HG02759 (cell line): ENCODE measurements around the gene LEPR.
"Not testable (repeated sequence)": the region's sequence is repeated elsewhere in the genome, so short reads cannot be mapped to it uniquely, and the experiment has no call there.

ENCODE experiments used
- ATAC-seq: cut with Tn5 transposase; IDR thresholded peaks from one replicate; pipeline ENCODE4 v1.9.1; 2021; ENCODE audit warnings: mild to moderate bottlenecking, moderate library complexity; ENCODE audit not compliant: unreplicated experiment

LEPR gene

DNA sequence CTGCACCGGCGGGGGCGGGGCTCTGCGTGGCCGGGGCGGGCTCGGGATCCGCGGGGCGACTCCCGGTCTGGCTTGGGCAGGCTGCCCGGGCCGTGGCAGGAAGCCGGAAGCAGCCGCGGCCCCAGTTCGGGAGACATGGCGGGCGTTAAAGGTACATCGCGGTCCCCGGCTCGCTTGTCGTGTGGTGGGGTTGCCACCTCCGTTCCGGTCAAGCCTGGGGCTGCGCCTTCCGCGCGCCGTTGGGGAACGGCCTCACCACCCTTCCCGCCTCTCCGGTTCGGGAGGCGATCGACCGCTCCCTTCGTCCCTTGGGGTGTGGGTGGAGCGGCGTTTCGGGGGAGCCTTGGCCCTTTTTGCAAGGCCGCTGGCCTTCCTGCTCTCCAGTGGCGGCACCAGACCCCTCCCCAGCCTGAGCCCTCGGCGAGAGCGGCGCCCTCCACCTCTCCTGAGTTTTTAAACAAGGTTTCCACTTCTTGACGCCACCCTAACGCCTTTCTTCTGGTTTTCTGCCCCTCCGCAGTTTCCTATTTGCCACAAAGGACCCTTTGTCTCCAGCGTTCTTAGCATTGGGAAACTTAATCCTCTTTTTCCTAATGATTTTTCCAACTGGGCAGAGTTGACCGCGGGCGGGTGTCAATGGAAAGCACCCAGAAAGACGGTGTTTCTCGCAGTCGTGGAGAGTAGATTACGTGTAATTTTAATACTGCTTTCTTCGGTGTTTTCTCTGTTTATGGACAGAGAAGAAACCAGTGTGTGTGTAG lies at the start of gene LEPR, which contains the start of gene LEPROT:
Gene LEPR, plus strand, starts transcription at position 79 of the 761 bp plus-strand sequence. CDS start 144,898 bp downstream, outside the sequence.
Gene LEPROT, plus strand, starts transcription at position 79 of the 761 bp plus-strand sequence. Its CDS starts 57 bp downstream, at position 136.
- peak; percentile 64 for ATAC-seq

- ATAC-seq: no peak
Observed at GRCh38 chr1:65371544-65371943, 48.9 kb upstream of the LEPR start.

DNA sequence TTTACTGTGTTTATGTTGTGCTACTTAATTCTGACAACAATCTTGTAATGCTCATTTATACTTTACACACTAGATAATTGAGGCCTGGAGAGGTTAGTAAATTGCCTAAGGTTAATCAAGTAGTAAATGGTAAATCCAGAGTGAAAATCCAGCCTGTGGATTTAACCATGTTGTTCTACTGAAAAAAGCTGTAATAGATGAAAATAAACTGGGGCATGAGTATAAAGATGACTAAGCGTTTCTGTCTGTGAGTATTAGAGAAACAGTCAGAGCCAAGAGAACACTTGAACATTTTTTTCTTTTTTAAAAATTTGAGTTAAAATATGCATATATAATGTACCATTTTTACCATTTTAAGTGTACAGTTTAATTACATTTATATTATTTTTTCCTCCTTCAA lies 47.9 kb upstream of the LEPR start:
- ATAC-seq: no peak

- no peak for ATAC-seq
Observed at GRCh38 chr1:65377496-65378246, 42.8 kb upstream of the LEPR start.

DNA sequence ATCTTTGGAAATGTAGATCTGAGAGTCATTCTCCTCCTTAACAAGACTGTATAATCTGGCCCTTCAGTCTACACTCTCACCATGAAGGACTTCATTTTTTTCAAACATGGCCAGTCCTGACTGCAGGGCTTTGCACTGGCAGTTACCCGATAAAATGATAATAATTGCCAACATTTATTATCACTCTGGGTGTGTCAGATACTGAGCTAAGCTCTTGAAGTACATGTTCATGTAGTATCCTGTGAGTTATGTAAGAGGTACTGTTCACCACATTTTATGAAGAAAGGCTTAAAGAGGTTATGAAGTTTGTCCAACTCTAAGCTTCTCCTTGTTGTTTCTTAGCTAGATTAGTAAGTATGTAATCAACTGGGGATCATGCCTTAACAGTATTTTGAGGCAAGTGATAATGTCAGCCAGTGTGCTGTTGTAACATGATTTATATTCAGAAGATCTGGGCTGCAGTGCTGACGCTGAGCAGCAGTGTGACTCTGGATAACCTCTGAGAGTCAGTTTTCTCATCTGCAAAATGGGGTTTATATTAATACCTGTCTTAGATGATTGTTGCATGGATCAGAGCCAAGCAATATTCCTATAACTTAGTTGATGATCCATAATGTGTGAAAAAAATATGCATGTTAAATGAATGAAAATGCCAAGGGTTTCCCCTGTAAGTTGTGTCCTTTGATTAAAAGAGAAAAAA lies 42.1 kb upstream of the LEPR start:
- ATAC-seq: no peak

DNA sequence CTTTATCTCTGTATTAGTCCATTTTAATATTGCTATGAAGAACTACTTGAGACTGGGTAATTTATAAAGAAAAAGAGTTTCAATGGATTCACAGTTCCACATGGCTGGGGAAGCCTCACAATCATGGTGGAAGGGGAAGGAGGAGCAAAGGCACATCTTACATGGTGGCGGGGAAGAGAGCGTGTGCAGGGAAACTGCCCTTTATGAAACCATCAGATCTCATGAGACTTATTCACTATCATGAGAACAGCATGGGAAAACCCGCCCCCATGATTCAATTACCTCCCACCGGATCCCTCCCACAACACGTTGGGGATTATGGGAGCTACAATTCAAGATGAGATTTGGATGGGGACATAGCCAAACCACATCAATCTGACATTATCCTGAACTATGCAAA lies 36.0 kb upstream of the LEPR start:
- not testable (repeated sequence) for ATAC-seq

- no peak for ATAC-seq
Observed at GRCh38 chr1:65386439-65386838, 34.0 kb upstream of the LEPR start.

DNA sequence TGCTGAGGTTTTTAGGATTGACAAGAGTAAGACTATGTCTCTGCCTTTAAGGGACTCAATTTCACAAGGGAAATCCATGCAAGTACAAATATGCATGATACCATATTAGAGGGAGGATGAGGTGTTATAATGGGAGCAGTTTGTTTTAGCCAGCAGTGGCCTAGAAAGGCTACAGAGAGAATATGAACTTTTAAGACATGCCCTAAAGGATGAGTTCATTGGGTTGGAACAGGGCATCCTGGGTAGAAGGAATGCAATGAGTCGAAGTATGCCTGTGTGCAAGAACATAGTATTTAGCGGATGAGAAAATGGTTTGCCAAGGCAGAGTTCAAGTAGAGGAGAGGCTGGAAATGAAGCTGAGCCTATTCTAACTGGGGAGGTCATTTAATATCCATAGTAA lies 32.6 kb upstream of the LEPR start:
- ATAC-seq: no peak

DNA sequence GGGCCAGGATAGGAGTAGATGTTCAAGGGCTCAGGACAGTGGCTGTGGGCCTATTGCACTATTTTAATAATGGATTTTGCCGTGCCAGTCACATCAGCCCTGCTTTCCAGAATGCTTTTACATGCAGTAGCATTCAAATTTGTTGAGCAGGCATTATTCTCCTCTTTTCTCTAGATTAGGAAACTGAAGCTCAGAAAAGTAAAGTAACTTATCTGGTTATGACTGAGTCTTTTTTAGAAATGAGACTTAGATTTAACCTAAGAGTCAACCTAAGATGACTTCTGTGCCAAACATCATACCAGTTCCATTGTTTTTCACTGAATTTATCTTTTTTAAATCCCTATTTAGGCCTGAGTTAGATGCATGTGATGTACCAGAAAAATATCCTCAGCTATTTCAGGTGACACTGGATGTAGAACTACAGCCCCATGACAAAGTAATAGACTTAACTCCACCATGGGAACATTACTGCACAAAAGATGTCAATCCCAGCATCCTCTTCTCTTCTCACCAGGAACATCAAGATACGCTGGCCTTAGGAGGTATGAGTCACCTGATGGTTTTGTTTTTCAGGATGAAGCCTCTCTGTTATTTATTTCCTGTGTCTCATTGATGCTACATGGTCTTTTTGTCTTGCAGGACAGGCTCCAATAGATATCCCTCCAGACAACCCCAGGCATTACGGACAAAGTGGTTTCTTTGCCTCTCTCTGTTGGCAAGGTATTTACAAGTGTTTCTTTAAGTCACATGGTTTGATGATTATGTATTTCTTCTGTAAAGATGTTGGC lies 31.4 kb upstream of the LEPR start:
- ATAC-seq: no peak

GRCh38 chr1:65392497-65392896 lies 28.0 kb upstream of the LEPR start:
- no peak for ATAC-seq

DNA sequence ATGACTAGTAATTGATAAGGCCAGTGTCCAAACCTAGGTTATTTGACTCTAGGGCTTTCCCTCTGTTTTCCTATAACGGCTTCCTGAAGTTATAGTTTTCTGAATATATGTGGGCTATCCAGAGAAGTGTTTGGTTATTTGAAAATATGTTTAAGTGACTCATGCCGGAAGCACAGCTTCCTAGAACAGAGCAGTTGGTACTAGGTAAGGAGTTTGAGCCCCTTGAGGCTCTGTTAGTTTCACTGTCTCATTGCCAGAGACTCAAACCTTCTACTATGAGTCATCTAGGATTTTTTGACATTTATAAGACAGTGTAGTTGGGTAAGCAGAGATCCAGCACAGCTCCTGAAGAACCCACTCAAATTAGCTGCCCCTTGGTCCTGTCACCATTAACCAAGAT lies 27.1 kb upstream of the LEPR start:
- ATAC-seq: peak; percentile 91

- no peak for ATAC-seq
Observed at GRCh38 chr1:65393928-65394327, 26.5 kb upstream of the LEPR start.

DNA sequence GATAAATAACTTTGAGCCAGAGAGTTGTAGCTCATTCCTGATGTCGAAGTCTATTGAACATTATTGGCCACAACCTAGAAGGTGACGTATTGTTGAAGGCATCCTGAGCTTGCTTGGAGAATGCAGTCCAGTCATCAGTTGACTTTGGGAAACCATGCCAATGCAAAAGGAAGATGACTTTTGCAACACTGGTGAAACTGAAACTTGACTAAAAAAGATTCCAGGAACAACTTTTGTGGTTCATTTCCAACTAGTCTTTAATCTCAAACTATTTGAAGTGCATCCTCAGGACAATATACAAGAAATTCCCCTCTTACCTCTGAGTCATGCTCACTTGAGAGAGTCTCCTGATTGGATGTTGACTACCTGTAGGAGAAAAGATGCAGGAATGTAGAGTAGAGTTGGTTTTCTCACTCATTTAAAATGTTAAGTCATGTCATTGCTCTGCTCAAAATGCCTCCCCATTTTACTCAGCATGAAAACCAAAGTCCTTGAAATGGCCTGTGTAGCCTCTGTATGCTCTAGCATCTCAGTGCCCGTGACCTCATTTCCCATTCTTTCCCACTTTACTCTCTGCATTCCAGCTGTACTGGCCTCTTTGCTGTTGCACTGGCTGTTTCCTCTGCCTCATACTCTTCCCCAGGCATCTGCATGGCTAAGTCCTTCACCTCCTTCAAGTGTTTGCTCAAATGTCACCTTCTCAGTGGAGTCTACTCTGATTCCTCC lies 24.4 kb upstream of the LEPR start:
- no peak for ATAC-seq

DNA sequence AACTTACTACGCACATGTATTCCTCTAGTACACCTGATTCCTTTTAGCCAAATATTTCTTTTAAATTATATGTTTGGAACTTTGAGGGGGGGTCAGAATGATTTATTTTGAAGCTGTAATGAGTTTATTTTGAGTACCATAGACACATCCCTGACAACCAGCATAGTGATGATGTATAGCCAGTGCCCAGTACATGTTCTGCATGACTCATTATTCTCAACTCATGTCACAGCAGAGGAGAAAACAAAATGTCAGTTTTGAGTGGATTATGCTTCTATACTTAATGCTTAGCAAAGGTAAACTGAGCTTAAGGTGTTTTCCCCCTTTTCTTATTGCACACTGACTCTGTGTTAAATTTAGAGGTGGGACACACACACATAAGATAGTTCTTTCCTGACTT lies 22.4 kb upstream of the LEPR start:
- no peak for ATAC-seq

DNA sequence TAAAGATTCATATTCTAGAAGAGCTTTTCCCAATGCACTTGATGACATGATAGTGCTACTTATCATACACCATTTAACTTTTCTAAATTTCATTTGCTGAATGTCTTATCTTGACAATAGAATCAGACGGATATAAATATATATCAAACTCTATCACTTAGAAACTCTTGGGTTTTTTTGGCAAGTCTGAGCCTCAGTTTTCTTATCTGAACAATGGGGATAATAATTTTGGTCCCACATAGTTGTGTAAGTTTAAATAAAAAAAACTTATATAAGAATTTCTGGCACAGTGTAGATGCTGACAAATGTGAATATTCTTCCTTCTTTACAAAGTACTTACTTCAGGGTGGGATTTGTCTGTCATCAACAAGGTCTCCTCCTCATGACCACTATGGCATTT lies 21.5 kb upstream of the LEPR start:
- no peak for ATAC-seq

- ATAC-seq: no peak
Observed at GRCh38 chr1:65401612-65402011, 18.9 kb upstream of the LEPR start.

DNA sequence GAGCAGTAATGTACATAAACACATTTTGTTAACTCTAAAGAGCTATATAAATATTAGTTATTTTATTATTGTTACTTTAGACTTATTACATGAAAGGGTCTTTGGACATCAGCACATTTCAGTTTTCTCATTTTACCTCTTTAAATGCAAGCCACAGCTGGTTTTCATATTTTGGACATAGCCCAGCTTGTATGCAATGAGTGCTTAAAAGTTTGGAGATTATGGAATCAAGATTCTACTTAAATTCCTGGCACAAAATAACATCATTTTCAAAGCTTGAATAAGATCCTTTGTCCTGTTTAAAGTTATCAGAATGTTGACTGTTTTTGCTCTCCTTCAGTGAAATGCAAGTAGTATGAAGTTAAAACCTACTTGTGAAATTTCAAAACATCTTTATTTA lies 15.5 kb upstream of the LEPR start:
- no peak for ATAC-seq

GRCh38 chr1:65407877-65408276 lies 12.6 kb upstream of the LEPR start:
- no peak for ATAC-seq

DNA sequence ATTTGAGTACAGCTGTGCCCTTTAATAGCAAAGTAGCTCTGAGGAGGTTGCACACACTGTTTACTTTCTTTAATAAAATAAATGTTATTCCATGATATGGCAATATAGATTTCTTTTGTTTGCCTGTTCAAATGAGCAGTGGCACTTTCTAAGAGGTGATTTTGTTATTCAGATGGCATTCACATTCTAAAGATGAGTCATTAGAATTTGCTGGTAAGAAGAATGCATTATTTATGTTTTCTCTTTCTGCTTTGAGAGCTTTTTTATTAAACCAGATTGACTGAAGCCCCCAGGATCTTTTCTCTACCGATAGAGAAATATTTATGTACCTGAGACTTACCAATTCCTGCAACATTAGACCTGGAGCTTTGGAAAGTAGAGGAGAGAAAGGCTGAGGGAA lies 11.2 kb upstream of the LEPR start:
- ATAC-seq: no peak

- no peak for ATAC-seq
Observed at GRCh38 chr1:65409816-65410326, 10.6 kb upstream of the LEPR start.
